Endodermal cell (in vitro differentiated cells): ENCODE measurements around the gene OR1E1. TPM values are rescaled to one million over a fixed set of nuclear protein-coding genes. Genes with fewer than 3 reads are reported as not detected.
A peak's percentile ranks its signal among the peaks of the same experiment; 100 is the strongest.
"Not testable (repeated sequence)": the region's sequence is repeated elsewhere in the genome, so short reads cannot be mapped to it uniquely, and the experiment has no call there.

ENCODE experiments used
- DNase-seq: peaks from one replicate; pipeline ENCODE4 v3.0.0-alpha.2; 2017
- H3K27ac ChIP-seq: 2 replicates; pipeline ENCODE4 v1.5.1; 2013; ENCODE audit warnings: mild to moderate bottlenecking, low read depth, low read length, moderate library complexity
- H3K27me3 ChIP-seq: 2 replicates; pipeline ENCODE4 v1.6.1; 2013; ENCODE audit warnings: mild to moderate bottlenecking, low read length, moderate library complexity; ENCODE audit not compliant: insufficient read depth, control insufficient read depth, poor library complexity, severe bottlenecking
- H3K36me3 ChIP-seq: 2 replicates; pipeline ENCODE4 v1.7.0; 2013; ENCODE audit warnings: mild to moderate bottlenecking, low read length, moderate library complexity; ENCODE audit not compliant: control insufficient read depth, insufficient read depth
- H3K4me1 ChIP-seq: one replicate; pipeline ENCODE4 v1.7.0; 2013; ENCODE audit warnings: low read length; ENCODE audit not compliant: control insufficient read depth, insufficient read depth
- H3K4me3 ChIP-seq: 2 replicates; pipeline ENCODE4 v1.5.1; 2013; ENCODE audit warnings: mild to moderate bottlenecking, low read length, moderate library complexity
- H3K9ac ChIP-seq: 2 replicates; pipeline ENCODE4 v1.6.1; 2013; ENCODE audit warnings: mild to moderate bottlenecking, low read length, moderate library complexity; ENCODE audit not compliant: poor library complexity, severe bottlenecking; ENCODE audit errors: extremely low read depth
- H3K9me3 ChIP-seq: 2 replicates; pipeline ENCODE4 v1.6.1; 2013; ENCODE audit warnings: mild to moderate bottlenecking, low read length, moderate library complexity; ENCODE audit not compliant: control insufficient read depth
- H3K27ac Mint-ChIP-seq: 2 replicates; pipeline ENCODE4 v1.8.0; 2020; ENCODE audit warnings: mixed read lengths
- H3K27me3 Mint-ChIP-seq: 2 replicates; pipeline ENCODE4 v1.8.0; 2021; ENCODE audit warnings: mild to moderate bottlenecking, mixed read lengths; ENCODE audit not compliant: insufficient read depth
- H3K36me3 Mint-ChIP-seq: 2 replicates; pipeline ENCODE4 v1.8.0; 2020; ENCODE audit warnings: low read depth, mixed read lengths
- H3K4me1 Mint-ChIP-seq: 2 replicates; pipeline ENCODE4 v1.8.0; 2020; ENCODE audit warnings: mixed read lengths
- H3K4me3 Mint-ChIP-seq: 2 replicates; pipeline ENCODE4 v1.8.0; 2020; ENCODE audit warnings: mild to moderate bottlenecking, moderate library complexity, mixed read lengths
- H3K9me3 Mint-ChIP-seq: 2 replicates; pipeline ENCODE4 v1.8.0; 2020; ENCODE audit warnings: mild to moderate bottlenecking, mixed read lengths
- CTCF ChIP-seq: fragments of 200-600 bp; sonication (generic); conservative IDR thresholded peaks from 2 replicates; pipeline ENCODE4 v1.5.0; 2021; ENCODE audit warnings: antibody characterized with exemption, mild to moderate bottlenecking
- WGBS, 2 experiments: methylation state at CpG; one replicate each; pipeline versions ENCODE4 v1.1.5 to v1.1.7; 2013; ENCODE audit warnings: missing lambda C conversion rate in 2 of 2, mixed read lengths in 1 of 2; ENCODE audit not compliant: insufficient coverage in 1 of 2, insufficient read length in 1 of 2; 5-methylcytosine and 5-hydroxymethylcytosine counted together
- total RNA-seq, 2 donors: library from RNA; stranded (reverse); fragmentation: NEBNext Ultra II Directional in 1 of 2; extraction: Animal tissue kit (Norgen Biotek cat#: 25700) in 1 of 2; gene quantifications; 2 replicates in 1 of 2; 3 replicates in 1 of 2; pipeline ENCODE4 v1.2.1, GENCODE V29; 2021

OR1E1 gene
- total RNA-seq, 2 donors from 2014 or later, result not detected

DNA sequence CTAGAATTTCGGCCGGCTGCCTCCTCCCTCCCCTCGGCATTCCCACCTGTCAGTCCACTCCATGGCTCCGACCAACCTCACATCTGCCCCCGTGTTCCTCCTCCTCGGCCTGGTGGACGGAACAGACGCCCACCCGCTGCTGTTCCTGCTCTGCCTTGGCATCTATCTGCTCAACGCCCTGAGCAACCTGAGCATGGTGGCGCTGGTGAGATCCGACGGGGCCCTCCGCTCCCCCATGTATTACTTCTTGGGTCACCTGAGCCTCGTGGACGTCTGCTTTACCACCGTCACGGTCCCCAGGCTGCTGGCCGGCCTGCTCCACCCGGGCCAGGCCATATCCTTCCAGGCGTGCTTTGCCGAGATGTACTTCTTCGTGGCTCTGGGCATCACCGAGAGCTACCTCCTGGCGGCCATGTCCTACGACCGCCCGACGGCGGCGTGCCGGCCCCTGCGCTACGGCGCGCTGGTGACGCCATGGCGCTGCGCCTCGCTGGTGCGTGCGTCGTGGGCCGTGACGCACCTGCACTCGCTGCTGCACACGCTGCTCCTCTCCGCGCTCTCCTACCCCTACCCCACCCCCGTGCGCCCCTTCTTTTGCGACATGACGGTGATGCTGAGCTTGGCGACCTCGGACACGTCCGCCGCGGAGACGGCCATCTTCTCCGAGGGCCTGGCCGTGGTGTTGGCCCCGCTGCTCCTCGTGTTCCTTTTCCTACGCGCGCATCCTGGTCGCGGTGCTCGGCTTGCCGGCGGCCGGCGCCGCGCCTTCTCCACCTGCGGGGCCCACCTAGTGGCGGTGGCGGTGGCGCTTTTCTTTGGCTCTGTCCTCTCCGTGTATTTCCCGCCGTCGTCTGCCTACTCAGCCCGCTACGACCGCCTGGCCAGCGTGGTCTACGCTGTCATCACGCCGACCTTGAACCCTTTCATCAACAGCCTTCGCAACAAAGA is 12.1 kb downstream of the OR1E1 start, which contains the start of gene OR3A2:
Gene OR3A2, minus strand, starts transcription at position 440 of the 948 bp plus-strand sequence.
- Histone ChIP-seq H3K4me3 (no peak within 1 kb of the TSS), H3K9me3 (peaks cover 24% of the 10 kb centered on the region), H3K9ac (no peak within 1 kb of the TSS), H3K27me3 (no peaks in the 10 kb centered on the region), H3K36me3 (no peaks in the 10 kb centered on the region), H3K27ac (no peak within 1 kb of the TSS), H3K4me1 (no peaks in the 10 kb centered on the region)
- no peaks in the 10 kb centered on the region for H3K36me3 Mint-ChIP-seq
- WGBS, 2 experiments, result 70 to 85% methylated on average over 85 to 92 of the region's 92 CpGs
- H3K4me3 Mint-ChIP-seq, result peak within 1 kb of the TSS; percentile 11
- peak; percentile 78 for DNase-seq
- peaks cover 12% of the 10 kb centered on the region for H3K27me3 Mint-ChIP-seq
- H3K9me3 Mint-ChIP-seq, result peaks cover 79% of the 10 kb centered on the region
- TF ChIP-seq CTCF, result no peak
- no peak within 1 kb of the TSS for H3K27ac Mint-ChIP-seq
- no peaks in the 10 kb centered on the region for H3K4me1 Mint-ChIP-seq

GRCh38 chr17:3381957-3382356 is 16.3 kb downstream of the OR1E1 start:
- WGBS, 2 experiments, result 75 to 81% methylated on average over 4 to 5 of the region's 5 CpGs
- no peak for DNase-seq
- H3K27me3 Mint-ChIP-seq, result peaks cover 10% of the 10 kb centered on the region
- Histone ChIP-seq H3K27ac (no peak overlapping the region), H3K4me3 (no peak overlapping the region), H3K4me1 (no peaks in the 10 kb centered on the region), H3K36me3 (no peaks in the 10 kb centered on the region), H3K9ac (no peak overlapping the region), H3K9me3 (peaks cover 24% of the 10 kb centered on the region), H3K27me3 (no peaks in the 10 kb centered on the region)
- no peaks in the 10 kb centered on the region for H3K4me1 Mint-ChIP-seq
- peaks cover 91% of the 10 kb centered on the region for H3K9me3 Mint-ChIP-seq
- H3K4me3 Mint-ChIP-seq, result no peak overlapping the region
- H3K27ac Mint-ChIP-seq, result no peak overlapping the region
- no peaks in the 10 kb centered on the region for H3K36me3 Mint-ChIP-seq
- TF ChIP-seq CTCF, result no peak

GRCh38 chr17:3378321-3378720 is 19.9 kb downstream of the OR1E1 start:
- H3K4me1 ChIP-seq, result no peaks in the 10 kb centered on the region
- H3K27me3 ChIP-seq, result no peaks in the 10 kb centered on the region
- peaks cover 97% of the 10 kb centered on the region for H3K9me3 Mint-ChIP-seq
- H3K27ac Mint-ChIP-seq, result no peak overlapping the region
- H3K27ac ChIP-seq, result no peak overlapping the region
- no peaks in the 10 kb centered on the region for H3K36me3 Mint-ChIP-seq
- H3K9me3 ChIP-seq, result peaks cover 23% of the 10 kb centered on the region
- no peak for DNase-seq
- H3K4me1 Mint-ChIP-seq, result no peaks in the 10 kb centered on the region
- no peak overlapping the region for H3K4me3 Mint-ChIP-seq
- H3K4me3 ChIP-seq, result no peak overlapping the region
- 72 to 76% methylated on average over 5 to 8 of the region's 8 CpGs for WGBS, 2 experiments
- H3K27me3 Mint-ChIP-seq, result no peaks in the 10 kb centered on the region
- no peak overlapping the region for H3K9ac ChIP-seq
- H3K36me3 ChIP-seq, result no peaks in the 10 kb centered on the region
- TF ChIP-seq CTCF, result no peak

- H3K9me3 Mint-ChIP-seq, result peaks cover 78% of the 10 kb centered on the region
- not testable (repeated sequence) for H3K4me1 Mint-ChIP-seq, H3K4me1 ChIP-seq, H3K27me3 ChIP-seq, H3K9ac ChIP-seq, H3K27ac Mint-ChIP-seq, H3K36me3 ChIP-seq, H3K36me3 Mint-ChIP-seq, H3K27ac ChIP-seq, H3K27me3 Mint-ChIP-seq, DNase-seq, H3K4me3 Mint-ChIP-seq, H3K4me3 ChIP-seq
- H3K9me3 ChIP-seq, result peaks cover 23% of the 10 kb centered on the region
- WGBS, 2 experiments, result 95% methylated on average over 4 of the region's 31 CpGs; no CpG with 5 or more reads in 1 of the 2 experiments
Observed at GRCh38 chr17:3371167-3371566, 27.0 kb downstream of the OR1E1 start.
